SK-N-SH (cell line): Measurements from ENCODE around the gene STXBP6. TPM values are rescaled to one million over a fixed set of nuclear protein-coding genes. Genes with fewer than 3 reads are reported as not detected.

ENCODE experiments used
- CTCF ChIA-PET: fragments of 300-600, 350-600 bp; formaldehyde crosslinking; extraction: SDS; loops from one replicate; lab custom pipeline; 2021; lab: Yijun Ruan, JAX
- POLR2A ChIA-PET: fragments of 350-600 bp; sonication (Branson Sonifier 250); formaldehyde crosslinking; extraction: SDS; loops from one replicate; lab custom pipeline; 2020; ENCODE audit warnings: antibody characterized with exemption, inconsistent platforms; lab: Yijun Ruan, JAX
- DNase-seq: peaks from one replicate; pipeline ENCODE4 v3.0.0; 2012
- H2AFZ ChIP-seq: fragments of 200-600 bp; sonication (generic); 2 replicates; pipeline ENCODE4 v1.8.1; 2016; ENCODE audit warnings: antibody characterized with exemption, mild to moderate bottlenecking, low read depth
- H3F3A ChIP-seq: fragments of 200-600 bp; sonication (generic); replicated peaks from 2 replicates; pipeline ENCODE3; 2016; ENCODE audit warnings: antibody characterized with exemption, mild to moderate bottlenecking; ENCODE audit not compliant: insufficient read depth
- H3K27ac ChIP-seq, 2 experiments: fragments of 200-500 bp in 1 of 2; fragments of 200-600 bp in 1 of 2; sonication (Bioruptor generic) in 1 of 2; sonication (generic), shearing (Covaris generic) in 1 of 2; 2 replicates each; pipeline versions ENCODE4 v1.5.1 to v1.6.1; 2014 to 2016; ENCODE audit warnings: low read depth in 2 of 2, inconsistent platforms in 1 of 2, low read length in 1 of 2, mild to moderate bottlenecking in 1 of 2, mixed read lengths in 1 of 2
- H3K27me3 ChIP-seq: fragments of 200-600 bp; sonication (generic), shearing (Covaris generic); 2 replicates; pipeline ENCODE4 v1.6.1; 2016; ENCODE audit warnings: mixed run types; ENCODE audit not compliant: insufficient read depth
- H3K36me3 ChIP-seq, 2 experiments: fragments of 200-500 bp in 1 of 2; fragments of 200-600 bp in 1 of 2; sonication (Bioruptor generic) in 1 of 2; sonication (generic) in 1 of 2; replicated peaks in 1 of 2; 2 replicates each; pipeline versions ENCODE3 to v1.5.1; 2014 to 2016; ENCODE audit warnings: low read length in 1 of 2, mild to moderate bottlenecking in 1 of 2; ENCODE audit not compliant: insufficient read depth in 2 of 2, control insufficient read depth in 1 of 2
- H3K4me1 ChIP-seq, 2 experiments: fragments of 200-500 bp in 1 of 2; fragments of 200-600 bp in 1 of 2; sonication (Bioruptor generic) in 1 of 2; sonication (generic), shearing (Covaris generic) in 1 of 2; 2 replicates each; pipeline versions ENCODE4 v1.5.1 to v1.6.1; 2014 to 2016; ENCODE audit warnings: low read depth in 1 of 2, low read length in 1 of 2, mixed run types in 1 of 2; ENCODE audit not compliant: insufficient read depth in 2 of 2, control insufficient read depth in 1 of 2
- H3K4me2 ChIP-seq: fragments of 200-600 bp; sonication (generic), shearing (Covaris generic); 2 replicates; pipeline ENCODE4 v1.6.1; 2017; ENCODE audit warnings: mixed run types
- H3K4me3 ChIP-seq, 2 experiments: fragments of 200-500 bp in 1 of 2; fragments of 200-600 bp in 1 of 2; sonication (Bioruptor generic) in 1 of 2; sonication (generic), shearing (Covaris generic) in 1 of 2; 2 replicates each; pipeline versions ENCODE4 v1.5.1 to v1.8.1; 2014 to 2016; ENCODE audit warnings: low read depth in 2 of 2, inconsistent platforms in 1 of 2, low read length in 1 of 2, mild to moderate bottlenecking in 1 of 2, mixed read lengths in 1 of 2, moderate library complexity in 1 of 2
- H3K79me2 ChIP-seq: fragments of 200-600 bp; sonication (generic); 2 replicates; pipeline ENCODE4 v1.8.1; 2017; ENCODE audit warnings: mild to moderate bottlenecking; ENCODE audit not compliant: insufficient read depth
- H3K9ac ChIP-seq: fragments of 200-600 bp; sonication (generic); 2 replicates; pipeline ENCODE4 v1.6.1; 2017; ENCODE audit warnings: mixed run types
- H3K9me2 ChIP-seq: fragments of 200-600 bp; sonication (generic); 2 replicates; pipeline ENCODE4 v1.6.1; 2017; ENCODE audit warnings: mixed run types
- H3K9me3 ChIP-seq: fragments of 200-600 bp; sonication (generic); 2 replicates; pipeline ENCODE4 v1.6.1; 2017; ENCODE audit warnings: mixed run types, mild to moderate bottlenecking, moderate library complexity
- H4K20me1 ChIP-seq: fragments of 200-600 bp; sonication (generic); 2 replicates; pipeline ENCODE4 v1.6.1; 2017; ENCODE audit warnings: mild to moderate bottlenecking, mixed run types; ENCODE audit not compliant: insufficient read depth
- CHD2 ChIP-seq: fragments of 150-350 bp; IDR thresholded peaks from 2 replicates; pipeline ENCODE4 v1.6.1; 2018; ENCODE audit warnings: low read length; ENCODE audit not compliant: partially characterized antibody
- CTCF ChIP-seq: fragments of 200-600 bp; sonication (generic); IDR thresholded peaks from 2 replicates; pipeline ENCODE4 v1.6.1; 2017; ENCODE audit warnings: antibody characterized with exemption, mild to moderate bottlenecking, moderate library complexity
- FOXJ3 ChIP-seq: sonication (generic); formaldehyde crosslinking; IDR thresholded peaks from 2 replicates; pipeline ENCODE4 v1.5.1; 2020; ENCODE audit warnings: mild to moderate bottlenecking, missing genetic modification reagents
- GABPA ChIP-seq: IDR thresholded peaks from 2 replicates; pipeline ENCODE4 v1.4.0; 2012; ENCODE audit warnings: low read depth, mild to moderate bottlenecking
- GATA2 ChIP-seq: sonication (generic); formaldehyde crosslinking; IDR thresholded peaks from 2 replicates; pipeline ENCODE4 v1.5.0; 2020; ENCODE audit warnings: mild to moderate bottlenecking, missing genetic modification reagents
- JUND ChIP-seq: IDR thresholded peaks from 2 replicates; pipeline ENCODE4 v1.4.0; 2012
- MXI1 ChIP-seq: IDR thresholded peaks from 2 replicates; pipeline ENCODE4 v1.6.1; 2012; ENCODE audit warnings: mild to moderate bottlenecking, low read depth, low read length, improper control_type of control experiment
- NRF1 ChIP-seq: IDR thresholded peaks from 2 replicates; pipeline ENCODE4 v1.6.1; 2012; ENCODE audit warnings: low read depth, mild to moderate bottlenecking, low read length
- RAD21 ChIP-seq: IDR thresholded peaks from 2 replicates; pipeline ENCODE4 v1.6.1; 2012; ENCODE audit warnings: mild to moderate bottlenecking, low read length
- RXRA ChIP-seq: IDR thresholded peaks from 2 replicates; pipeline ENCODE4 v1.4.0; 2012; ENCODE audit warnings: low read depth, mild to moderate bottlenecking, borderline replicate concordance
- SIN3A ChIP-seq: IDR thresholded peaks from 2 replicates; pipeline ENCODE4 v1.6.1; 2012; ENCODE audit warnings: low read depth, mild to moderate bottlenecking, low read length, moderate library complexity, borderline replicate concordance
- TAF1 ChIP-seq: IDR thresholded peaks from 2 replicates; pipeline ENCODE4 v1.6.1; 2012; ENCODE audit warnings: low read depth, mild to moderate bottlenecking, low read length, moderate library complexity, borderline replicate concordance
- TCF12 ChIP-seq: IDR thresholded peaks from 2 replicates; pipeline ENCODE4 v1.4.0; 2012
- TEAD4 ChIP-seq: IDR thresholded peaks from 2 replicates; pipeline ENCODE4 v1.4.0; 2012; ENCODE audit warnings: mild to moderate bottlenecking, borderline replicate concordance; ENCODE audit not compliant: insufficient read depth
- YY1 ChIP-seq: IDR thresholded peaks from 2 replicates; pipeline ENCODE4 v1.4.0; 2012; ENCODE audit warnings: low read depth, mild to moderate bottlenecking
- ZBTB33 ChIP-seq: IDR thresholded peaks from 2 replicates; pipeline ENCODE4 v1.4.0; 2012; ENCODE audit warnings: low read depth, borderline replicate concordance
- WGBS: methylation state at CpG from one replicate; pipeline ENCODE4 v1.1.6; 2017; ENCODE audit warnings: low lambda C conversion rate; 5-methylcytosine and 5-hydroxymethylcytosine counted together
- polyA plus RNA-seq, 3 experiments: library from polyadenylated mRNA; depleted of rRNA; stranded (reverse); fragments of >200 nt; gene quantifications; 2 replicates each; pipeline ENCODE4 v1.2.3, GENCODE V29; 2012
- TF ChIP-seq, protein P1 (sequence below): IDR thresholded peaks from 2 replicates; pipeline ENCODE4; 2012
- TF ChIP-seq, protein P2 (sequence below): fragments of 150-350 bp; IDR thresholded peaks from 2 replicates; pipeline ENCODE4 v1.6.1; 2016; ENCODE audit warnings: mild to moderate bottlenecking, low read depth, low read length
- TF ChIP-seq, protein P3 (sequence below): fragments of 150-350 bp; IDR thresholded peaks from 2 replicates; pipeline ENCODE4 v1.6.1; 2017; ENCODE audit warnings: antibody characterized with exemption, low read length, low read depth, borderline replicate concordance

STXBP6 gene
- polyA plus RNA-seq, 1 of the 3 experiments (the other 2 are of a cell fraction), result 0.16 TPM

DNA sequence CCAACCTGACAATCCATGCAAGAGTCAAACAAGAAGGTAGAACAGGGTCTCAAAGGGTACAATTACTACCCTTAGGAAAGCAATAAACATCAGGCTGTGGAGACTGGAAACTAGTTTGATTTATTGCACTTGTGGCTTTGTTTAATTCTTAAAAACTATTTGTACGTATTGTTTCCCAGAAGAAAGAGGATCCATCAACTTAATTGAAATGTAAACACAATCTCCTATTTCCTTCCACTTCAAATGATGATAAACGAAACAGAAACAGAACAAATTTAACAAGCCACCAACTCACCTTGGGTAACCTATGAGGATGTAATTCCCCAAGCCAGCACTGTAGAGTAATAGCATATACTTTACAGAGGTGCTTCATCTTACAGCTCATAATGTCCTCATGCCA is 8.0 kb downstream of the STXBP6 start:
- POLR2A ChIA-PET, result no interaction called here
- Histone ChIP-seq H3K9me2 (no peaks in the 10 kb centered on the region), H3K4me2 (no peak overlapping the region), H4K20me1 (no peaks in the 10 kb centered on the region), H3K27ac (no peak overlapping the region), H3K27me3 (peaks cover 11% of the 10 kb centered on the region; the same call in 1 of the 2 replicates), H3K36me3 (no peaks in the 10 kb centered on the region), H3K79me2 (no peaks in the 10 kb centered on the region), H3K9me3 (no peaks in the 10 kb centered on the region), H3F3A (no peaks in the 10 kb centered on the region), H2AFZ (no peak overlapping the region), H3K4me1 (no peaks in the 10 kb centered on the region), H3K9ac (no peak overlapping the region), H3K4me3 (no peak overlapping the region)
- WGBS, result 10% methylated on average over 2 of the region's 2 CpGs
- TF ChIP-seq, protein P1, sequence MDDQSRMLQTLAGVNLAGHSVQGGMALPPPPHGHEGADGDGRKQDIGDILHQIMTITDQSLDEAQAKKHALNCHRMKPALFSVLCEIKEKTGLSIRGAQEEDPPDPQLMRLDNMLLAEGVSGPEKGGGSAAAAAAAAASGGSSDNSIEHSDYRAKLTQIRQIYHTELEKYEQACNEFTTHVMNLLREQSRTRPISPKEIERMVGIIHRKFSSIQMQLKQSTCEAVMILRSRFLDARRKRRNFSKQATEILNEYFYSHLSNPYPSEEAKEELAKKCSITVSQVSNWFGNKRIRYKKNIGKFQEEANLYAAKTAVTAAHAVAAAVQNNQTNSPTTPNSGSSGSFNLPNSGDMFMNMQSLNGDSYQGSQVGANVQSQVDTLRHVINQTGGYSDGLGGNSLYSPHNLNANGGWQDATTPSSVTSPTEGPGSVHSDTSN, result no peak
- TF ChIP-seq TAF1 (no peak), TEAD4 (no peak), CTCF (no peak), GABPA (no peak)
- TF ChIP-seq, protein P2, sequence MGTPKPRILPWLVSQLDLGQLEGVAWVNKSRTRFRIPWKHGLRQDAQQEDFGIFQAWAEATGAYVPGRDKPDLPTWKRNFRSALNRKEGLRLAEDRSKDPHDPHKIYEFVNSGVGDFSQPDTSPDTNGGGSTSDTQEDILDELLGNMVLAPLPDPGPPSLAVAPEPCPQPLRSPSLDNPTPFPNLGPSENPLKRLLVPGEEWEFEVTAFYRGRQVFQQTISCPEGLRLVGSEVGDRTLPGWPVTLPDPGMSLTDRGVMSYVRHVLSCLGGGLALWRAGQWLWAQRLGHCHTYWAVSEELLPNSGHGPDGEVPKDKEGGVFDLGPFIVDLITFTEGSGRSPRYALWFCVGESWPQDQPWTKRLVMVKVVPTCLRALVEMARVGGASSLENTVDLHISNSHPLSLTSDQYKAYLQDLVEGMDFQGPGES, result no peak
- DNase-seq, result no peak
- CTCF ChIA-PET, result no interaction called here

GRCh38 chr14:25041484-25041883 is 8.5 kb downstream of the STXBP6 start:
- Histone ChIP-seq H2AFZ (no peak overlapping the region), H3K9me3 (no peaks in the 10 kb centered on the region), H3F3A (no peaks in the 10 kb centered on the region), H3K79me2 (no peaks in the 10 kb centered on the region), H3K4me1 (no peaks in the 10 kb centered on the region), H3K9me2 (no peaks in the 10 kb centered on the region), H3K27me3 (peaks cover 10% of the 10 kb centered on the region; the same call in 1 of the 2 replicates), H4K20me1 (no peaks in the 10 kb centered on the region), H3K4me2 (no peak overlapping the region), H3K4me3 (no peak overlapping the region), H3K27ac (no peak overlapping the region), H3K36me3 (no peaks in the 10 kb centered on the region), H3K9ac (no peak overlapping the region)
- TF ChIP-seq YY1, result no peak
- no peak for TF ChIP-seq JUND
- no peak for TF ChIP-seq FOXJ3
- no peak for TF ChIP-seq ZBTB33
- TF ChIP-seq MXI1, result no peak
- no peak for TF ChIP-seq TEAD4
- no peak for TF ChIP-seq NRF1
- TF ChIP-seq GABPA, result no peak
- TF ChIP-seq, protein P3, sequence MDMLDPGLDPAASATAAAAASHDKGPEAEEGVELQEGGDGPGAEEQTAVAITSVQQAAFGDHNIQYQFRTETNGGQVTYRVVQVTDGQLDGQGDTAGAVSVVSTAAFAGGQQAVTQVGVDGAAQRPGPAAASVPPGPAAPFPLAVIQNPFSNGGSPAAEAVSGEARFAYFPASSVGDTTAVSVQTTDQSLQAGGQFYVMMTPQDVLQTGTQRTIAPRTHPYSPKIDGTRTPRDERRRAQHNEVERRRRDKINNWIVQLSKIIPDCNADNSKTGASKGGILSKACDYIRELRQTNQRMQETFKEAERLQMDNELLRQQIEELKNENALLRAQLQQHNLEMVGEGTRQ, result no peak
- TF ChIP-seq TCF12, result no peak
- TF ChIP-seq RAD21, result no peak
- no peak for TF ChIP-seq CHD2
- TF ChIP-seq, protein P1, result no peak
- no peak for TF ChIP-seq RXRA
- no peak for TF ChIP-seq GATA2 (CRISPR knock-in tag)
- no peak for TF ChIP-seq SIN3A
- CTCF ChIA-PET, result no interaction called here
- POLR2A ChIA-PET, result no interaction called here
- DNase-seq, result no peak
- 13% methylated on average over 4 of the region's 4 CpGs for WGBS
